Brain microvascular endothelial cell (primary cell): ENCODE measurements around the gene CRELD1.
"Not testable (repeated sequence)": the region's sequence is repeated elsewhere in the genome, so short reads cannot be mapped to it uniquely, and the experiment has no call there.

Experiments used
- DNase-seq: peaks from one replicate; pipeline ENCODE4 v3.0.0-alpha.2; 2020
- H3K27ac ChIP-seq: fragments of 250-450 bp; sonication (Bioruptor Pico); 2 replicates; pipeline ENCODE4 v1.5.1; 2020; ENCODE audit warnings: mild to moderate bottlenecking, moderate library complexity
- H3K27me3 ChIP-seq: fragments of 250-450 bp; sonication (Bioruptor Pico); replicated peaks from 2 replicates; pipeline ENCODE4 v1.5.1; 2020; ENCODE audit warnings: mild to moderate bottlenecking
- H3K36me3 ChIP-seq: fragments of 250-450 bp; sonication (Bioruptor Pico); replicated peaks from 2 replicates; pipeline ENCODE4 v1.5.1; 2020; ENCODE audit warnings: mild to moderate bottlenecking
- H3K4me3 ChIP-seq: 2 replicates; pipeline ENCODE4 v1.5.1; 2011; ENCODE audit warnings: low read depth, mild to moderate bottlenecking, control low read depth, low read length, moderate library complexity
- CTCF ChIP-seq: IDR thresholded peaks from 2 replicates; pipeline ENCODE4 v1.5.1; 2011; ENCODE audit warnings: low read depth, mild to moderate bottlenecking, moderate library complexity, low read length, control low read depth, inconsistent platforms; ENCODE audit errors: missing control alignments
- in situ Hi-C: cut with HindIII; loops from 2 replicates; pipeline ENCODE4 v1.10.0; 2017; ENCODE audit warnings: low sequenced_read_pairs, low pct_ligation_motif_present

The CRELD1 gene

GRCh38 chr3:9897408-9898372 lies 35.9 kb upstream of the CRELD1 start:
- DNase-seq = no peak
- no peak overlapping the region for H3K4me3 ChIP-seq
- H3K36me3 ChIP-seq = peaks cover 10% of the 10 kb centered on the region
- in situ Hi-C loops = no loop called here
- peak overlapping the region; percentile 50 for H3K27ac ChIP-seq
- H3K27me3 ChIP-seq = no peaks in the 10 kb centered on the region
- no peak for TF ChIP-seq CTCF

- Histone ChIP-seq H3K36me3 (peaks cover 1% of the 10 kb centered on the region), H3K27me3 (no peaks in the 10 kb centered on the region), H3K4me3 (no peak overlapping the region), H3K27ac (no peak overlapping the region)
- in situ Hi-C loops = no loop called here
- no peak for DNase-seq
- TF ChIP-seq CTCF = no peak
Observed at GRCh38 chr3:9898467-9899241, 35.0 kb upstream of the CRELD1 start.

- Histone ChIP-seq H3K4me3 (no peak overlapping the region), H3K36me3 (no peaks in the 10 kb centered on the region), H3K27me3 (no peaks in the 10 kb centered on the region), H3K27ac (no peak overlapping the region)
- in situ Hi-C loops = no loop called here
- DNase-seq = no peak
- TF ChIP-seq CTCF = no peak
Observed at GRCh38 chr3:9899289-9899791, 34.3 kb upstream of the CRELD1 start.

GRCh38 chr3:9900965-9901415 lies 32.6 kb upstream of the CRELD1 start:
- H3K27ac ChIP-seq, in situ Hi-C loops, H3K36me3 ChIP-seq, H3K4me3 ChIP-seq, H3K27me3 ChIP-seq, DNase-seq: not testable (repeated sequence)

GRCh38 chr3:9901967-9902366 lies 31.7 kb upstream of the CRELD1 start:
- TF ChIP-seq CTCF = no peak
- Histone ChIP-seq H3K36me3 (no peaks in the 10 kb centered on the region), H3K4me3 (no peak overlapping the region), H3K27me3 (no peaks in the 10 kb centered on the region), H3K27ac (no peak overlapping the region)
- DNase-seq = no peak
- in situ Hi-C loops = no loop called here
